ENCODE measurements around the gene ALS2CL.

ALS2CL gene

GRCh38 chr3:46643701-46644100 lies 49.8 kb downstream of the ALS2CL start:
- Histone ChIP-seq H3K4me1 (ENCODE audit: insufficient read depth, low read length) (peaks cover 3% of the 10 kb centered on the region; the same call in 1 of the 2 replicates), H3K79me2 (ENCODE audit: insufficient read depth, low read length) (no peaks in the 10 kb centered on the region), H4K20me1 (ENCODE audit: insufficient read depth, low read length) (no peaks in the 10 kb centered on the region), H3K36me3 (ENCODE audit: insufficient read depth, low read length) (no peaks in the 10 kb centered on the region), H3K9me3 (ENCODE audit: insufficient read depth, low read length, severe bottlenecking) (peaks cover 9% of the 10 kb centered on the region), H3K9ac (ENCODE audit: low read depth, low read length) (no peak overlapping the region), H3K4me2 (ENCODE audit: insufficient read depth, low read length) (no peak overlapping the region), H2AFZ (ENCODE audit: low read depth, low read length) (no peak overlapping the region), H3K27ac (ENCODE audit: low read length) (no peak overlapping the region), H3K27me3 (ENCODE audit: insufficient read depth, low read length, poor library complexity) (no peaks in the 10 kb centered on the region), H3K4me3 (ENCODE audit: low read depth in 1 of 2, low read length in 2 of 2) (no peak overlapping the region)
- no peak for TF ChIP-seq CTCF (IDR thresholded peaks at IDR 0.05; ENCODE audit: borderline replicate concordance, extremely low read depth, low read length, poor library complexity, severe bottlenecking)
- TF ChIP-seq EZH2 (IDR thresholded peaks at IDR 0.05; ENCODE audit: borderline replicate concordance, low read depth, low read length, severe bottlenecking): no peak
- no peak for DNase-seq
- no peak for ATAC-seq (ENCODE audit: insufficient read depth, low read depth)

- H3K79me2 ChIP-seq (ENCODE audit: insufficient read depth, low read length): no peaks in the 10 kb centered on the region
- H3K4me2 ChIP-seq (ENCODE audit: insufficient read depth, low read length): no peak overlapping the region
- H3K9ac ChIP-seq (ENCODE audit: low read depth, low read length): no peak overlapping the region
- peaks cover 9% of the 10 kb centered on the region for H3K9me3 ChIP-seq (ENCODE audit: insufficient read depth, low read length, severe bottlenecking)
- H3K4me3 ChIP-seq (ENCODE audit: low read depth in 1 of 2, low read length in 2 of 2): no peak overlapping the region
- H2AFZ ChIP-seq (ENCODE audit: low read depth, low read length): no peak overlapping the region
- DNase-seq (no peak), ATAC-seq (ENCODE audit: insufficient read depth, low read depth) (peak; percentile 52; the same call in 1 of the 3 replicates)
- TF ChIP-seq CTCF (IDR thresholded peaks at IDR 0.05; ENCODE audit: borderline replicate concordance, extremely low read depth, low read length, poor library complexity, severe bottlenecking) (no peak), EZH2 (IDR thresholded peaks at IDR 0.05; ENCODE audit: borderline replicate concordance, low read depth, low read length, severe bottlenecking) (no peak)
- no peaks in the 10 kb centered on the region for H3K36me3 ChIP-seq (ENCODE audit: insufficient read depth, low read length)
- H3K4me1 ChIP-seq (ENCODE audit: insufficient read depth, low read length): peaks cover 3% of the 10 kb centered on the region; the same call in 1 of the 2 replicates
- H4K20me1 ChIP-seq (ENCODE audit: insufficient read depth, low read length): no peaks in the 10 kb centered on the region
- H3K27me3 ChIP-seq (ENCODE audit: insufficient read depth, low read length, poor library complexity): no peaks in the 10 kb centered on the region
- H3K27ac ChIP-seq (ENCODE audit: low read length): no peak overlapping the region
Measured at GRCh38 chr3:46642971-46643370, 50.5 kb downstream of the ALS2CL start.

GRCh38 chr3:46640927-46641326 lies 52.6 kb downstream of the ALS2CL start:
- H3K79me2 ChIP-seq (ENCODE audit: insufficient read depth, low read length): no peaks in the 10 kb centered on the region
- no peaks in the 10 kb centered on the region for H3K27me3 ChIP-seq (ENCODE audit: insufficient read depth, low read length, poor library complexity)
- H3K27ac ChIP-seq (ENCODE audit: low read length): no peak overlapping the region
- H3K9ac ChIP-seq (ENCODE audit: low read depth, low read length): no peak overlapping the region
- no peak overlapping the region for H2AFZ ChIP-seq (ENCODE audit: low read depth, low read length)
- no peaks in the 10 kb centered on the region for H3K36me3 ChIP-seq (ENCODE audit: insufficient read depth, low read length)
- H3K4me3 ChIP-seq (ENCODE audit: low read depth in 1 of 2, low read length in 2 of 2): no peak overlapping the region
- DNase-seq (no peak), ATAC-seq (ENCODE audit: insufficient read depth, low read depth) (no peak)
- H3K4me1 ChIP-seq (ENCODE audit: insufficient read depth, low read length): peaks cover 3% of the 10 kb centered on the region; the same call in 1 of the 2 replicates
- no peaks in the 10 kb centered on the region for H4K20me1 ChIP-seq (ENCODE audit: insufficient read depth, low read length)
- TF ChIP-seq EZH2 (IDR thresholded peaks at IDR 0.05; ENCODE audit: borderline replicate concordance, low read depth, low read length, severe bottlenecking): no peak
- H3K4me2 ChIP-seq (ENCODE audit: insufficient read depth, low read length): no peak overlapping the region
- peaks cover 9% of the 10 kb centered on the region for H3K9me3 ChIP-seq (ENCODE audit: insufficient read depth, low read length, severe bottlenecking)

- Histone ChIP-seq H3K4me3 (ENCODE audit: low read depth in 1 of 2, low read length in 2 of 2) (no peak overlapping the region), H3K9me3 (ENCODE audit: insufficient read depth, low read length, severe bottlenecking) (peaks cover 9% of the 10 kb centered on the region), H4K20me1 (ENCODE audit: insufficient read depth, low read length) (no peaks in the 10 kb centered on the region), H3K36me3 (ENCODE audit: insufficient read depth, low read length) (no peaks in the 10 kb centered on the region), H3K79me2 (ENCODE audit: insufficient read depth, low read length) (no peaks in the 10 kb centered on the region), H3K27me3 (ENCODE audit: insufficient read depth, low read length, poor library complexity) (no peaks in the 10 kb centered on the region), H3K27ac (ENCODE audit: low read length) (no peak overlapping the region), H3K4me1 (ENCODE audit: insufficient read depth, low read length) (peaks cover 18% of the 10 kb centered on the region), H3K9ac (ENCODE audit: low read depth, low read length) (no peak overlapping the region), H2AFZ (ENCODE audit: low read depth, low read length) (no peak overlapping the region), H3K4me2 (ENCODE audit: insufficient read depth, low read length) (no peak overlapping the region)
- TF ChIP-seq EZH2 (IDR thresholded peaks at IDR 0.05; ENCODE audit: borderline replicate concordance, low read depth, low read length, severe bottlenecking) (no peak), CTCF (IDR thresholded peaks at IDR 0.05; ENCODE audit: borderline replicate concordance, extremely low read depth, low read length, poor library complexity, severe bottlenecking) (no peak)
- DNase-seq (no peak), ATAC-seq (ENCODE audit: insufficient read depth, low read depth) (no peak)
Measured at GRCh38 chr3:46639221-46639620, 54.3 kb downstream of the ALS2CL start.
